22Rv1 (cell line): ENCODE data around the gene DHRS12.

Experiments
- H3K27ac ChIP-seq: fragments of 450-650 bp; 2 replicates; pipeline ENCODE4 v1.5.1; 2017
- CTCF ChIP-seq: fragments of 450-650 bp; IDR thresholded peaks from 2 replicates; pipeline ENCODE4 v1.5.1; 2017; ENCODE audit warnings: mild to moderate bottlenecking
- ZFX ChIP-seq: fragments of 450-650 bp; IDR thresholded peaks from 2 replicates; pipeline ENCODE4 v1.6.1; 2017; ENCODE audit warnings: antibody characterized with exemption, borderline replicate concordance

DHRS12 gene

GRCh38 chr13:51843529-51843928 lies 39.6 kb upstream of the DHRS12 start:
- TF ChIP-seq ZFX (no peak), CTCF (no peak)
- no peak overlapping the region for H3K27ac ChIP-seq

- H3K27ac ChIP-seq = no peak overlapping the region
- TF ChIP-seq ZFX = no peak
- no peak for TF ChIP-seq CTCF
These were observed 37.8 kb upstream of the DHRS12 start for GRCh38 chr13:51841732-51842131.

GRCh38 chr13:51840917-51841316 lies 37.0 kb upstream of the DHRS12 start:
- H3K27ac ChIP-seq = no peak overlapping the region
- TF ChIP-seq CTCF = no peak
- no peak for TF ChIP-seq ZFX

- no peak overlapping the region for H3K27ac ChIP-seq
- no peak for TF ChIP-seq CTCF
- no peak for TF ChIP-seq ZFX
These were observed 36.0 kb upstream of the DHRS12 start for GRCh38 chr13:51839711-51840540.

GRCh38 chr13:51838240-51838846 lies 34.4 kb upstream of the DHRS12 start:
- H3K27ac ChIP-seq = no peak overlapping the region
- no peak for TF ChIP-seq CTCF
- TF ChIP-seq ZFX = no peak

GRCh38 chr13:51837016-51837415 lies 33.1 kb upstream of the DHRS12 start:
- H3K27ac ChIP-seq = no peak overlapping the region
- TF ChIP-seq CTCF (no peak), ZFX (no peak)

- no peak overlapping the region for H3K27ac ChIP-seq
- no peak for TF ChIP-seq ZFX
- TF ChIP-seq CTCF = no peak
These were observed 30.7 kb upstream of the DHRS12 start for GRCh38 chr13:51834581-51835171.
